HEK293 (cell line): ENCODE measurements around the gene PNPLA2.

Experiments
- CTCF ChIP-seq: fragments of 450-650 bp; formaldehyde crosslinking; IDR thresholded peaks from 2 replicates; pipeline ENCODE4 v1.5.1; 2016; ENCODE audit warnings: missing biosample characterization, missing genetic modification characterization
- MYNN ChIP-seq: fragments of 450-650 bp; formaldehyde crosslinking; IDR thresholded peaks from 2 replicates; pipeline ENCODE4 v1.5.1; 2016; ENCODE audit warnings: missing biosample characterization, missing genetic modification characterization, borderline replicate concordance
- REST ChIP-seq: fragments of 450-650 bp; formaldehyde crosslinking; IDR thresholded peaks from 2 replicates; pipeline ENCODE4 v1.5.1; 2016; ENCODE audit warnings: missing biosample characterization, missing genetic modification characterization
- ZNF138 ChIP-seq: fragments of 450-650 bp; formaldehyde crosslinking; IDR thresholded peaks from 2 replicates; pipeline ENCODE4 v1.5.1; 2016; ENCODE audit warnings: missing biosample characterization, missing genetic modification characterization, borderline replicate concordance
- ZNF501 ChIP-seq: fragments of 450-650 bp; formaldehyde crosslinking; IDR thresholded peaks from 2 replicates; pipeline ENCODE4 v1.5.1; 2016; ENCODE audit warnings: missing biosample characterization, missing genetic modification characterization

- TF ChIP-seq CTCF (tag by site-specific recombination) (no peak), ZNF138 (tag by site-specific recombination) (no peak), ZNF501 (tag by site-specific recombination) (no peak), REST (no peak), MYNN (tag by site-specific recombination) (no peak)
Measured at GRCh38 chr11:853682-854448, 35.2 kb downstream of the PNPLA2 start.
